Mesenteric fat pad (tissue), 1 donor: ENCODE results near the gene TADA3. TPM values are rescaled to one million over a fixed set of nuclear protein-coding genes. Genes with fewer than 3 reads are reported as not detected.

ENCODE experiments used
- DNase-seq: peaks from one replicate; pipeline ENCODE4 v3.0.0-alpha.2; 2020; ENCODE audit warnings: low spot score
- total RNA-seq: library from RNA; stranded (reverse); fragmentation: NEBNext Ultra II Directional; extraction: Animal tissue kit (Norgen Biotek cat#: 25700); gene quantifications from one replicate; pipeline ENCODE4 v1.2.1, GENCODE V29; 2021
- donor health status: DM: yes; HTN: yes; CAD: no.

Gene TADA3
- total RNA-seq, 1 donor from 2014 or later: 40.4 TPM

GRCh38 chr3:9762871-9763270 is 29.4 kb downstream of the TADA3 start:
- DNase-seq: no peak

DNA sequence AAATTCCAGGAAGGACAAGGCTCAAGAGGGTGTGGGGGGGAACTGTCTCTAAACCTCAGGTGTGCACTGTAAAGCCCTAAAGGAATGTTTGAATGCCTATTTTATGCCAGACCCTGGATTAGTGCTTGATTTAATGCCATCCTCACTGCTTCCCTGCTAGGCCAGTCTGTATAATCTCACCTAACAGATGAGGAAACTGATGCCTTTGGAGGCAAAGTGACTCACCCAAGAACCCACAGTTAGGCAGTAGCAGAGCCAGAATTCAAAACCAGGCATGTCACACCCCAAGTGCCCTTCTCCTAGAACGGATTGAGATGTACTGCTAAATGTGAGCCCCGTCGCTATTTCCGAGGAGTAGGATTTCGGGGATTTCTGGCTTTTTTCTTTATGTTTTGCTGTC is 30.4 kb downstream of the TADA3 start:
- no peak for DNase-seq

- no peak for DNase-seq
Measured at GRCh38 chr3:9760779-9761505, 31.3 kb downstream of the TADA3 start.

DNA sequence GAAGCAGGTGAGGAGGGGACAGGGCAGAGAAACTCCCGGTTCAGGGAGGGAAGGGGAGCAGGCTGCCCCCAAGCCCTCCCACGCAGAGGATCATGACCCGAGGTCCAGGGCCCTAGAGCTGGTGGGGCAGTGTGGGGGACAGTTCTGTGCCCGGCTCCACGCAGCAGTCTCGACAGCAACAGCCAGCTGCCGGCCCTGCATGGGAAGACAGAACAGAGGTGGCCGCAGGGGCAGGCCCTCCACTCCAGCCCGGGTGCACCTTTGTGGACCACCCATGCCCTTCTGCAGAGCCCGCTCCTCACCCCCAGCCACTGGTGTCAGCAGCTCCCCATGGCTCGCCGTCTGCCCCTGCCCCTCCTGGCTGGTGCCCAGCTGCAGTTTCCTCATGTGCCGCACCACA is 34.8 kb downstream of the TADA3 start:
- DNase-seq: no peak

GRCh38 chr3:9754678-9755077 is 37.6 kb downstream of the TADA3 start:
- DNase-seq: no peak

GRCh38 chr3:9750556-9751411 is 41.5 kb downstream of the TADA3 start:
- DNase-seq: no peak

GRCh38 chr3:9749645-9750555 is 42.4 kb downstream of the TADA3 start, which contains the start of gene OGG1:
TSS of gene OGG1 (plus strand) at chr3:9749952. CDS start at chr3:9750287, 335 bp downstream.
- DNase-seq: peak; percentile 99

GRCh38 chr3:9749296-9749644 is 43.0 kb downstream of the TADA3 start:
- DNase-seq: no peak

GRCh38 chr3:9748031-9748430 is 44.2 kb downstream of the TADA3 start:
- DNase-seq: no peak

GRCh38 chr3:9747267-9747666 is 45.0 kb downstream of the TADA3 start:
- no peak for DNase-seq

DNA sequence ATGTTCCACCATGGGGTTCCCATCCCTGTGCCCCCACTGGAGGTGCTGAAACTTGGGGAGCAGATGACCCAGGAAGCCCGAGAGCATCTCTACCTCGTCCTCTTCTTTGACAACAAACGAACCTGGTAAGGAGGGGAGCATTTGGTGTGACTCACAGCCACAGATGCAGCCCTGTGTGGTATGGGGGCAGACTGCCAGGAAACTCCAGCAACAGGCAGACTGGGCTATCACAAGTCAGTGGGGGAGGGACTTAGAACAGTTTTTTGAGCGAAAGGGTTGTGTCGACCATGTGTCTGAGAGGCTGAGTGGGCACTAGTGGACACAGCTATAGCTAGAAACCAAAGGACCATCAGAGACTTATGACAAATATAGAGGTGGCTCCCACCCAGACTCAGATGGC is 45.9 kb downstream of the TADA3 start:
- DNase-seq: no peak

DNA sequence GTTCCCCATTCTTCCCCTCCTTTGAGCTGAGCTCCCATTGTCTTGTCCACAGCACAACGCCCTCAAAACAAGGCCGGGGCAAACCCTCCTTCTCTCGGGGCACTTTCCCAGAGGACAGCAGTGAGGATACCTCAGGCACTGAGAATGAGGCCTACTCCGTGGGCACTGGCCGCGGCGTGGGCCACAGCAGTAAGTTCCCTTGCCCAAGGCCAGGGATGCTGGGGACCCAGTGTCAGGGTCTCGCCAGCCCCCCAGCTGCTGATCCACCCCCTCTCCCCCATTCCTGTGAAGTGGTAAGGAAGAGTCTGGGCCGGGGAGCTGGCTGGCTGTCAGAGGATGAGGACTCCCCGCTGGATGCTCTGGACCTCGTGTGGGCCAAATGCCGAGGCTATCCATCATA is 46.8 kb downstream of the TADA3 start:
- DNase-seq: no peak

DNA sequence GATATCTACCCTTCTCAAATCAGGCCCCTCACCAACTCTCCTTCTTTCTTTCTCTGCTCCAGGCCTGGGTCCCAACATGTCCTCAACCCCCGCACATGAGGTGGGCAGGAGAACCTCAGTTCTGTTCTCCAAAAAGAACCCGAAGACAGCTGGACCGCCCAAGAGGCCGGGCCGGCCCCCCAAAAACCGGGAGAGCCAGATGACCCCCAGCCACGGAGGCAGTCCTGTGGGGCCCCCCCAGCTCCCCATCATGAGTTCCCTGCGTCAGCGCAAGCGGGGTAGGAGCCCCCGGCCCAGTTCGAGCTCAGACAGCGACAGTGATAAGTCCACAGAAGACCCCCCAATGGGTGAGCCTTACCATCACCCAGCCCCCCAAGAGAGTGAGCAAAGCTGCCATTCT is 48.1 kb downstream of the TADA3 start:
- no peak for DNase-seq

DNA sequence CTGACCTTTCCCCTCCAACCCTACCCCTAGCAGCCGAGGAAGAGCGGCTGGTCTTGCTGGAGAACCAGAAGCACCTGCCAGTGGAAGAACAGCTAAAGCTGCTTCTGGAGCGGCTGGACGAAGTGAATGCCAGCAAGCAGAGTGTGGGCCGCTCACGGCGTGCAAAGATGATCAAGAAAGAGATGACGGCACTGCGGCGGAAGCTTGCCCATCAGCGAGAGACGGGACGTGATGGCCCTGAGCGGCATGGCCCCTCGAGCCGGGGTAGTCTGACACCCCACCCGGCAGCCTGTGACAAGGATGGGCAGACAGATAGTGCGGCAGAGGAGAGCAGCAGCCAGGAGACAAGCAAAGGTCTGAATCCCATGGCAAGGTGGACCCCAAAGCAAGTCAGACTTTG is 48.7 kb downstream of the TADA3 start:
- DNase-seq: no peak

DNA sequence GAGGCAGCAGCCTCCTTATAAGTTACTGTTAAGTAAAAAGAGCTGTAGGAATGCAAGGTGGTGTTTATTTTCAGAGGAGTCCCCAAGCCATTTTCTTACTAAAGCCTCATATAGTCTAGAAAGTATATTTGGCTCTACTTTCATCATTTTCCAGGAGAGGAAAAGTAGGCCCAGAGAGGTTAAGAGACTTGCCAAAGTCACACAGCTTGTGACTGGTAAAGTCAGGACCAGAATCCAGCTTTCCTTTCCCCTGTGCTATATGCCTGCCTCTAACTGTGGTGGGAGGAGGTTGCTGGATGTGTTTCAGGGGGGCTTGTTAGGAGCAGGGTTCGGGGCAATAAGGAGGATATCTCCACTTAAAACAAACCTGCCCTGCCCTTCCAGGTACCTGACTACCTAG is 49.7 kb downstream of the TADA3 start:
- DNase-seq: no peak

DNA sequence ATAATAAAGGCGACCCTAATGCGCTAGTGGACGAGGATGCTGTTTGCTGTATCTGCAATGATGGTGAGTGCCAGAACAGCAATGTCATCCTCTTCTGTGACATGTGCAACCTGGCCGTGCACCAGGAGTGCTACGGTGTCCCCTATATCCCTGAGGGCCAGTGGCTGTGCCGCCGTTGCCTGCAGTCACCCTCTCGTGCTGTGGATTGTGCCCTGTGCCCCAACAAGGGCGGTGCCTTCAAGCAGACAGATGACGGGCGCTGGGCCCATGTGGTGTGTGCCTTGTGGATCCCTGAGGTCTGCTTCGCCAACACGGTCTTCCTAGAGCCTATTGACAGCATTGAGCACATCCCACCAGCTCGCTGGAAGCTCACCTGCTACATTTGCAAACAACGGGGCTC is 53.1 kb downstream of the TADA3 start:
- DNase-seq: no peak

GRCh38 chr3:9736831-9737230 is 55.4 kb downstream of the TADA3 start:
- no peak for DNase-seq

- DNase-seq: no peak
Measured at GRCh38 chr3:9732740-9733115, 59.5 kb downstream of the TADA3 start.

- DNase-seq: no peak
Measured at GRCh38 chr3:9732080-9732739, 60.1 kb downstream of the TADA3 start.

DNA sequence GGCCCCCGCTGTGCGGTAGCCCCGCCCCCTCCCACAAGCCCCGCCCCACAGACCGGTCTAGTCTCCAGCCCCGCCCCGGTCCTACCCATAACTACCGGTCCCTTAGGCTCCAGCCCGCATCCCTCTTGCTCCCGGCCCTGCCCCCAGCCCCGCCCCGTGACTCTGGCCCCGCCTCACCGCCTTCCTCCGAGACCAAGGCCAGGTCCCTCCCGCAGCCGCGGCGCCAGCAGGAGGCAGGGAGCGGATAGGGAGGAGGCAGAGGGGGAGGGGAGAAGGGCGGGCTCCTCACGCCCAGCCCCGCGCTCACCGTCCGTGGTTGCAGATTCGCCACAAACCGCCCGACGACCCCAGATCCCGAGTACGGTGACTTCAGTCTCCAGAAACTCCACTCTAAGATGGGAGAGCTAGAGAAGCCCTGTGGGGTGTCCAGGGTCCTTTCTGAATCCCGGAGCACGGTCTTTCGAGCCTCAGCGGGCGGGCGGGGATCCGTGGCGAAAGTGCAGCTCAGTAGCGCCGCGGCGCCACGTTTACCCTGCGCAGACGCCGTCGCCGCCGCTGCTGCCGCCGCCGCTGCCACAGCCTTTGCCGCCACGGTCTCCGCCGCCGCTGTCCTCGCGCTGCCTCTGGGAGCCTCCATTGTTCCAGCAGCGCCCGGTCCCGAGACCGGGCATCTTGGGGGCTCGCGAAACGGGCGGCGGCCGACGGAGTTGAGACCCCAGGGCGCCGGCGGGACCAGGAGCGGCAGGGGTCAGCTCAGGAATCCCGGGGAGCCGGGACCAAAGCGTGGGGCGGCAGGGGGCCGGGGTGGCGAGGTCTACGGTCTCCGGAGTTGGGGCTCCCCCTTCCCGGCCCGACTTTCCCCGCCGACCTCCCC is 60.8 kb downstream of the TADA3 start, which contains the start of gene BRPF1:
TSS of gene BRPF1 (plus strand) at position 530 of the 874 bp plus-strand sequence. CDS start 2,406 bp downstream, outside the sequence.
- DNase-seq: peak; percentile 99
